Natural killer cell treated with Interleukin-12 subunit alpha and Interleukin-12 subunit beta and Interleukin-15 and Interleukin-18, amount 100 ng/mL, for 72 hours (primary cell): Measurements from ENCODE around the gene TTLL1. TPM values are rescaled to one million over a fixed set of nuclear protein-coding genes. Genes with fewer than 3 reads are reported as not detected.
"Not testable (repeated sequence)": the region's sequence is repeated elsewhere in the genome, so short reads cannot be mapped to it uniquely, and the experiment has no call there.

ENCODE experiments used
- ATAC-seq, 2 donors: fragments of 150-1000 bp; cut with Tn5 transposase in 1 of 2; sonication (Bioruptor Pico), chemical (Tn5 transposase) in 1 of 2; 2 replicates each; pipeline ENCODE4 v1.10.0; 2021
- DNase-seq: peaks from one replicate; pipeline ENCODE4 v3.0.0; 2022; ENCODE audit warnings: low spot score
- H3K27ac Mint-ChIP-seq, 2 donors: 1 replicate in 1 of 2; 2 replicates in 1 of 2; pipeline ENCODE4 v1.8.0; 2022; ENCODE audit warnings: mixed read lengths in 2 of 2, mild to moderate bottlenecking in 1 of 2, moderate library complexity in 1 of 2
- H3K27me3 Mint-ChIP-seq, 2 donors: 1 replicate in 1 of 2; 2 replicates in 1 of 2; pipeline ENCODE4 v1.8.0; 2022; ENCODE audit warnings: mixed read lengths in 2 of 2
- H3K36me3 Mint-ChIP-seq: one replicate; pipeline ENCODE4 v1.8.0; 2022; ENCODE audit warnings: mixed read lengths
- H3K4me1 Mint-ChIP-seq, 2 donors: 1 replicate in 1 of 2; 2 replicates in 1 of 2; pipeline ENCODE4 v1.8.0; 2022; ENCODE audit warnings: low read depth in 2 of 2, mixed read lengths in 2 of 2, mild to moderate bottlenecking in 1 of 2
- H3K4me3 Mint-ChIP-seq: one replicate; pipeline ENCODE4 v1.8.0; 2022; ENCODE audit warnings: mixed read lengths
- H3K9me3 Mint-ChIP-seq: 2 replicates; pipeline ENCODE4 v1.8.0; 2022; ENCODE audit warnings: mixed read lengths
- total RNA-seq, 2 donors: library from RNA; stranded (reverse); gene quantifications; one replicate each; pipeline ENCODE4 v1.2.3, GENCODE V29; 2022

The TTLL1 gene
- total RNA-seq, 2 donors from 2014 or later, result 0.95 to 2.6 TPM

GRCh38 chr22:43118953-43119458 is 29.8 kb upstream of the TTLL1 start:
- H3K27ac Mint-ChIP-seq, result no peak overlapping the region

DNA sequence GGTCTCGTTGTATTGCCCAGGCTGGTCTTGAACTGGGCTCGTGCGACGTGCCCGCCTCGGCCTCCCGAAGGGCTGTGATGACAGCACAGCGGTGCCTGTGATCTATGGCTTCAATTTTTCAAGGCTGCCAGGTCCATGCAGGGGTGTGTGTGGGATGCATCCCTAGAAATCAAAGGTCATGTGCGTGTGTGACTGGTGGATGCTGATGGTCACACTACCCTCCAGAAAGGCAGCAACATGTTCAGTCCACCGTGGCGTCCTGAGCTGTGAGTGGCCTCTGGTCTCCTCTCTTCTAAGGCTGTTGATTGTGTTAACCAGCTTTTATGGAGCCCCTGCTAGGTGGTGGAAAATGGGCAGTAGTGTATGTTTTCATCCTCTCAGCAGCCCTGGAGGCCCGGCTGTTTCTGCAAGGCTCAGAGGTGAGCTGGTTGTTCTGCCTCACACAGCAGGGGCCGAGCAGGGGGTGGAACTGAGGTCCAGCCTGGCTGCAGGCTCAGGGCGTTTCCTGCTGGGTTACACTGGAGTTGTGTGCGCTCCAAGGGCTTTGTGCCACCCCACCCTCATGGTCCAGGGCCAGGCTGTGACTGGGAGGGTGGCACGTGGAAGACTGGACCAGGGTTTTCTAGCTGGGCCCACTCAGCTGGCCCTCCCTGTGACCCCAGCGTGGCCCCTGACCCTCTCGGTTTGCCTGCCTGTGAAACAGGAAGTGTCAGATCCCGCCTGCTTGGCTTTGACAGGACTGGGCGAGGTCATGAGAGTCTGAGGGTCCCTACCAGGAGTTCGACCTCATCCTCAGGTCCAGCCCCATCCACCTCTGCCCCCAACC is 29.0 kb upstream of the TTLL1 start:
- H3K27ac Mint-ChIP-seq, result no peak overlapping the region

More at GRCh38 chr22:43118953-43119458, 29.8 kb upstream of the TTLL1 start:
- Mint-ChIP-seq H3K4me3 (no peak overlapping the region), H3K4me1 (no peaks in the 10 kb centered on the region), H3K9me3 (no peaks in the 10 kb centered on the region), H3K36me3 (no peaks in the 10 kb centered on the region), H3K27me3 (no peaks in the 10 kb centered on the region)
- no peak for ATAC-seq
- DNase-seq, result no peak

GRCh38 chr22:43116932-43117331 is 27.7 kb upstream of the TTLL1 start:
- no peaks in the 10 kb centered on the region for H3K9me3 Mint-ChIP-seq
- no peak for ATAC-seq
- no peak overlapping the region for H3K4me3 Mint-ChIP-seq
- H3K27ac Mint-ChIP-seq, result no peak overlapping the region
- H3K4me1 Mint-ChIP-seq, result no peaks in the 10 kb centered on the region
- DNase-seq, result no peak
- peaks cover 0 to 2% of the 10 kb centered on the region in 2 donors for H3K27me3 Mint-ChIP-seq
- H3K36me3 Mint-ChIP-seq, result no peaks in the 10 kb centered on the region

More for the DNA sequence above, 29.0 kb upstream of the TTLL1 start:
- Mint-ChIP-seq H3K4me3 (no peak overlapping the region), H3K9me3 (no peaks in the 10 kb centered on the region), H3K27me3 (peaks cover 0 to under 1% of the 10 kb centered on the region in 2 donors), H3K4me1 (no peaks in the 10 kb centered on the region), H3K36me3 (no peaks in the 10 kb centered on the region)
- DNase-seq, result no peak
- no peak for ATAC-seq

DNA sequence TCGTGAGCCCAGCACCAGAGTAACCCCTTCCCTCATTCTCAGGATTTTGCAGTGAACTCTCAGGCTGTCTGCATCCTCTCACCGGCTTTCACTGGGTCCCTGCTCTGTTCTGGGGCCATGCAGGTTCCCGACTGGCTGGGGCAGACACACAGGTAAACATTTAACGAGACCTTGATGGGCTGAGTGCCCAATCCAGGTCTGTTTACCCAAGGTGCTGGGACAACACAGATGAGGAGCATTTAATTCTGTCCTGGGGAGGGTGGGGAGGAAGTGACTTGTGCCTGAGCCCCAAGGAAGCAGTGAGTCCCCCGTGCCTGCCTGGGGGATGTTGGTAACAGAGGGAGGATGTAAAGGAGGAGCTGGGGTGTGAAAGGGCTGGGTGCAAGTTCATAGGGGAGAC is 25.8 kb upstream of the TTLL1 start:
- H3K27ac Mint-ChIP-seq, result no peak overlapping the region
- DNase-seq, result no peak
- no peak overlapping the region for H3K4me3 Mint-ChIP-seq
- peaks cover 0 to 4% of the 10 kb centered on the region in 2 donors for H3K27me3 Mint-ChIP-seq
- H3K4me1 Mint-ChIP-seq, result peaks cover 0 to 3% of the 10 kb centered on the region in 2 donors
- no peak for ATAC-seq
- H3K36me3 Mint-ChIP-seq, result no peaks in the 10 kb centered on the region
- no peaks in the 10 kb centered on the region for H3K9me3 Mint-ChIP-seq

DNA sequence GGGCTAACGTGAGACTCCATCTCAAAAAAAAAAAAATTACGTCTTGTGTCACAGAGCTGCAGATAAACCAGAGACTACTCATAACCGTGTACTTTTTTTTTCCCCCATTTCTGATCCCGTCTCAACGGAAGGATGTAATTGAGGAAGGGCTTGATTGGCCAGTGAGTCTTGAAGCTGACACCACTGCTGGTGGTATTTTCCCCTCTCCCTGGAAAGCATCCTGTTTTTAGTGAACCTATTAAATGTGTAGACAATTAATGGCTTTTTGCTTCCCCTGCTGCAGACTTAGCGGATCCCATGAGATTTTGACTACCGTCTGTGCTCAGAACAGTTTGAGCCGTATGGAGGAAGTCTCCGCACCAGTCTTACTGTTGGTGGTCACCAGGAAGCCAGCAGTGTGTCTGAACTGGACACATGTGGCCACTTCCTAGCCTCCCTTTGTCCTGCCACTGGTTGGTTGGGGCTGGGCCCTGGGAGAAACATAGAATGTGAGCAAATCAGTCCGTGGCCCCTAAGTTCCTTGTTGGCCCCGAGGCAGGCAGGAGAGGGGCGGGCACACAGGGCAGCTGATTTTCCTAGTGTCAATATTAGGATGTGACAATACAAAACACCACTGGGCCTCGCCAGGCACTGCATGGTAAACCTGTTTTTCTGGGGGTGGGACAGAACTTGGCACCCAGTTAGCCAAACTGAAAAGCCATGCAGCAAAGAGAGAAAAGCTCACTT is 24.5 kb upstream of the TTLL1 start:
- ATAC-seq (no peak), DNase-seq (no peak)
- H3K36me3 Mint-ChIP-seq, result no peaks in the 10 kb centered on the region
- H3K9me3 Mint-ChIP-seq, result no peaks in the 10 kb centered on the region
- peaks cover 0 to 7% of the 10 kb centered on the region in 2 donors for H3K27me3 Mint-ChIP-seq
- no peak overlapping the region for H3K27ac Mint-ChIP-seq
- H3K4me1 Mint-ChIP-seq, result peaks cover 0 to 3% of the 10 kb centered on the region in 2 donors
- H3K4me3 Mint-ChIP-seq, result no peak overlapping the region

- Mint-ChIP-seq H3K36me3 (no peaks in the 10 kb centered on the region), H3K9me3 (no peaks in the 10 kb centered on the region), H3K4me3 (peak overlapping the region; percentile 69), H3K4me1 (peaks cover 0 to 3% of the 10 kb centered on the region in 2 donors), H3K27ac (no peak overlapping the region), H3K27me3 (peaks cover 0 to 7% of the 10 kb centered on the region in 2 donors)
- ATAC-seq, result peak; percentile 62 to 75
- DNase-seq, result no peak
Observed at GRCh38 chr22:43110927-43111623, 21.9 kb upstream of the TTLL1 start.

- H3K27ac Mint-ChIP-seq, result no peak within 1 kb of the TSS
- H3K36me3 Mint-ChIP-seq, result no peaks in the 10 kb centered on the region
- peak within 1 kb of the TSS; percentile 69 for H3K4me3 Mint-ChIP-seq
- no peak for DNase-seq
- no peaks in the 10 kb centered on the region for H3K9me3 Mint-ChIP-seq
- H3K27me3 Mint-ChIP-seq, result peaks cover 0 to 7% of the 10 kb centered on the region in 2 donors
- ATAC-seq, result peak; percentile 60 to 68
- peaks cover 0 to 3% of the 10 kb centered on the region in 2 donors for H3K4me1 Mint-ChIP-seq
Observed at GRCh38 chr22:43110444-43110926, 21.3 kb upstream of the TTLL1 start, which contains the start of gene BIK. TSS of gene BIK (plus strand) at chr22:43110750. CDS start at chr22:43124023, 13,273 bp downstream.

DNA sequence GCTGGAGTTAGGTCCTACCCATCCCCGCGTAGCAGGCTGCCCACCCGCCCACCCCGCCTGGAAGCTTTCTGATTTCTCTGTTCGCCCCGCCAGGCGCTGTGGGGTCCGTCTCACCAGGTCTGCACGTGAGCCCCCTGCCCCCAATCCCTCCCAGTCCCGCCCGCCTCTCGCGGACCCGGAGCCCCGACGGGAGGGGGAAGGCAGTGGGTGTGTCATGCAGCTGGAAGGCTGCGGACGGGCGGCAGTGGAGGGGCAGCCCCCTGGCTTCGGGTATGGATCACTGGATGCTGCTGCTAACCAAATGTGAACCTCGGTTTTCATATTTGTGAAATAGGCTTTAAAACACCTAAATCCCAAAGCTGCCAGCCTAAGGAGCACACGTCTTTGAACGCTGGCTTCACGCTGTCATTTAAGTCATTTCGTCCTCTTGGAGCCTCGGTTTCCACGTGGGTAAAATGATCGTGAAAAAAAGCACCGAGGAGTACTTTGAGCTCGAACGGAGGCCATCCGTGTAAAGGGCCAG is 20.8 kb upstream of the TTLL1 start:
- DNase-seq, result no peak
- H3K27ac Mint-ChIP-seq, result no peak overlapping the region

DNA sequence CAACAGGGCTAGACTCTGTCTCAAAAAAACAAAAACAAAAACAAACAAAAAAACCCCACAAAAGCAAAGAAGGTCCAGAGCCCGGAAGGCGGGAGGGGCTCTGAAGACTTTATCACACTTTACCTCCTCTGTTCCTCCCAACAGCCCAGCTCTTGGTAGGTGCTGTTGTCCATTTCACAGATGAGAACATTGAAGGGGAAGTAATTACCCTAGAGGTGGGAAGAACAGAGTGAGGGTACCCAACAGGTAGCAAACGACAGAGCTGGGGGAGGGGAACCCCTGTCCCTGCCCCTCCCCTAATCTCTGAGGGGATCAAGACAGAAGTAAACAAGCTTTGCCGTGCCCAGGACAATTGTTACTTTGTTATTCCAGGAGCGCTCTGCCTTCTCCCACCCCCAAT is 20.3 kb upstream of the TTLL1 start:
- Mint-ChIP-seq H3K27me3 (peaks cover 0 to 7% of the 10 kb centered on the region in 2 donors), H3K27ac (no peak overlapping the region), H3K4me3 (no peak overlapping the region), H3K9me3 (no peaks in the 10 kb centered on the region), H3K4me1 (peaks cover 0 to 3% of the 10 kb centered on the region in 2 donors), H3K36me3 (no peaks in the 10 kb centered on the region)
- ATAC-seq (no peak), DNase-seq (no peak)

More for the DNA sequence above, 20.8 kb upstream of the TTLL1 start:
- no peaks in the 10 kb centered on the region for H3K9me3 Mint-ChIP-seq
- peak overlapping the region; percentile 52 for H3K4me3 Mint-ChIP-seq
- no peak for ATAC-seq
- peaks cover 0 to 7% of the 10 kb centered on the region in 2 donors for H3K27me3 Mint-ChIP-seq
- peaks cover 0 to 3% of the 10 kb centered on the region in 2 donors for H3K4me1 Mint-ChIP-seq
- H3K36me3 Mint-ChIP-seq, result no peaks in the 10 kb centered on the region

DNA sequence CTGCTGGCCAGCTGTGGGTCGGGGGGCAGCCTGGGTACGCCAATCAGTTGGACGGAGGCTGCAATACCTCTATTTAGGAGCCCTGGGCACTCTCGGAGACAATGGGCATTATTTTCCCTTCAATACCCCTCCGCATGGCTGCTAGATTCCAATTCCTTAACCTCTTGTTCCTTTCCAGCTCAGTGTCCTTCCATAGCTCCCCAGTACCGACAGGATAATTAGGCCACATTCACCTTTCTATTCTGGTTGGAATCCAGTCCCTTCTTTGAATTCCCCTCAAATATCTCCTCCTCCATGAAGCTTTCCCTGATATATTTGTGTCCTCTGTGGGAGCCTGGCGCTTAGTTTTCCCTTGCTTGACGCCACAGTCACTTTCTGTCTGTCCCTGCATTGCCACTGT is 17.1 kb upstream of the TTLL1 start:
- H3K36me3 Mint-ChIP-seq, result no peaks in the 10 kb centered on the region
- H3K9me3 Mint-ChIP-seq, result no peaks in the 10 kb centered on the region
- DNase-seq, result no peak
- no peak overlapping the region for H3K4me3 Mint-ChIP-seq
- H3K4me1 Mint-ChIP-seq, result peaks cover 3 to 5% of the 10 kb centered on the region in 2 donors
- ATAC-seq, result no peak
- no peak overlapping the region for H3K27ac Mint-ChIP-seq
- H3K27me3 Mint-ChIP-seq, result peaks cover 0 to 10% of the 10 kb centered on the region in 2 donors

DNA sequence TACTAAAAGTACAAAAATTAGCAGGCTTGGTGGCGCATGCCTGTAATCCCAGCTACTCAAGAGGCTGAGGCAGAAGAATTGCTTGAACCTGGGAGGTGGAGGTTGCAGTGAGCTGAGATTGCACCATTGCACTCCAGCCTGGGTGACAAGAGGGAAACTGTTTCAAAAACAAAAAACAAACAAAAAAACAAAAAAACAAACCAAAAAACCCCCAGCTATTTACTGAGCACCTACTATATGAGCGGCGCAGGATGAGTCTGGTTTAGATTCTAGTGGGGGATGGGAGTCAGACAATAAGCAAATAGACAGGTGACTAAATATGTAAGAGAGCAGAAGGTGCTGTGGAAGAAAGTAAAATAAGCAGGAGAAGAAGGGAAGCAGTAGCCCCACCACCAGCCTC is 15.8 kb upstream of the TTLL1 start:
- H3K9me3 Mint-ChIP-seq, H3K4me1 Mint-ChIP-seq, H3K27me3 Mint-ChIP-seq, H3K27ac Mint-ChIP-seq, H3K36me3 Mint-ChIP-seq, DNase-seq, ATAC-seq, H3K4me3 Mint-ChIP-seq: not testable (repeated sequence)

DNA sequence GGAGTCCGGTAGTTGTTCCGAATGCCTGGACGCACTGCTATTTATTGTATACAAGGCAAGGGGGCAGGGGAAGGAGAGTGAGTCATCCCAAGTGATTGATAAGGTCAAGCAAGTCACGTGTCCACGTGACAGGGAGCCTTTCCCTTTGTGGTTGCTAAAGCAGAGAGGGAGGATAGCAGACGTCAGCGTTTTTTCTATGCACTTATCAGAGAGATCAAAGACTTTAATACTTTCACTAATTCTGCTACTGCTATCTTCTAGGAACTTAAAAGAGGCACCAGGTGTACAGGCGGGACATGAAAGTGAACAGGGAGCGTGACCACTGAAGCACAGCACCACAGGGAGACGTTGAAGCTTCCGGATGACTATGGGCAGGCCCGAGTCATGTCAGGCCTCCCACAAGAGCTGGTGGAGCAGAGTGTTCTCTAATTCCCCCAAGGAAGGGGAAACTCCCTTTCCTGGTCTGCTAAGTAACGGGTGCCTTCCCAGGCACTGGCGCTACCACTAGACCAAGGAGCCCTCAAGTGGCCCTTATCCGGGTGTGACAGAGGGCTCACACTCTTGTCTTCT is 14.9 kb upstream of the TTLL1 start:
- H3K4me1 Mint-ChIP-seq, H3K36me3 Mint-ChIP-seq, H3K9me3 Mint-ChIP-seq, DNase-seq, H3K27me3 Mint-ChIP-seq, ATAC-seq, H3K27ac Mint-ChIP-seq, H3K4me3 Mint-ChIP-seq: not testable (repeated sequence)

GRCh38 chr22:43101306-43101705 is 12.1 kb upstream of the TTLL1 start:
- H3K27me3 Mint-ChIP-seq, result peaks cover 0 to 5% of the 10 kb centered on the region in 2 donors
- DNase-seq (no peak), ATAC-seq (no peak)
- H3K4me3 Mint-ChIP-seq, result no peak overlapping the region
- H3K27ac Mint-ChIP-seq, result no peak overlapping the region
- H3K9me3 Mint-ChIP-seq, result no peaks in the 10 kb centered on the region
- no peaks in the 10 kb centered on the region for H3K36me3 Mint-ChIP-seq
- H3K4me1 Mint-ChIP-seq, result peaks cover 0 to 5% of the 10 kb centered on the region in 2 donors
